CD4-positive, alpha-beta T cell (primary cell): Measurements from ENCODE around the gene SLC24A3. TPM values are rescaled to one million over a fixed set of nuclear protein-coding genes. Genes with fewer than 3 reads are reported as not detected.

Experiments used
- ATAC-seq: fragments of 200-7000 bp; cut with Tn5 transposase; one replicate; pipeline ENCODE4 v1.10.0; 2022; ENCODE audit warnings: mild to moderate bottlenecking; ENCODE audit not compliant: poor library complexity
- CTCF ChIA-PET: fragments of 350-600 bp; sonication (Branson Sonifier 250); formaldehyde crosslinking; loops from one replicate; lab custom pipeline; 2021; ENCODE audit warnings: antibody characterized with exemption, inconsistent platforms; lab: Charles Lee
- POLR2A ChIA-PET: fragments of 350-600 bp; sonication (Branson Sonifier 250); formaldehyde crosslinking; loops from one replicate; lab custom pipeline; 2021; ENCODE audit warnings: antibody characterized with exemption, inconsistent platforms; lab: Charles Lee
- DNase-seq, 14 experiments: peaks; one replicate each; pipeline ENCODE4 v3.0.0-alpha.2; 2013 to 2020; ENCODE audit warnings: mixed read lengths in 2 of 14
- H3K27ac ChIP-seq, 2 donors: one replicate each; pipeline versions ENCODE4 v1.5.1 to v1.7.0; 2013; ENCODE audit warnings: low read length in 2 of 2, low read depth in 1 of 2, mild to moderate bottlenecking in 1 of 2
- H3K27me3 ChIP-seq, 2 experiments: 1 replicate in 1 of 2; 2 replicates in 1 of 2; pipeline versions ENCODE4 v1.6.1 to v1.7.0; 2013; ENCODE audit warnings: low read length in 2 of 2, control low read depth in 1 of 2, mild to moderate bottlenecking in 1 of 2, moderate library complexity in 1 of 2; ENCODE audit not compliant: insufficient read depth in 2 of 2, control insufficient read depth in 1 of 2
- H3K36me3 ChIP-seq: one replicate; pipeline ENCODE4 v1.6.1; 2013; ENCODE audit warnings: low read length, control low read depth; ENCODE audit not compliant: insufficient read depth
- H3K4me1 ChIP-seq: one replicate; pipeline ENCODE4 v1.6.1; 2013; ENCODE audit warnings: low read length, control low read depth; ENCODE audit not compliant: insufficient read depth
- H3K4me3 ChIP-seq: one replicate; pipeline ENCODE4 v1.5.1; 2013; ENCODE audit warnings: mild to moderate bottlenecking, low read length, moderate library complexity
- H3K9me3 ChIP-seq, 2 experiments: 1 replicate in 1 of 2; 2 replicates in 1 of 2; pipeline versions ENCODE4 v1.6.1 to v1.7.0; 2013; ENCODE audit warnings: low read length in 2 of 2, mild to moderate bottlenecking in 2 of 2, control low read depth in 1 of 2, moderate library complexity in 1 of 2; ENCODE audit not compliant: control insufficient read depth in 1 of 2, insufficient read depth in 1 of 2
- H3K27ac Mint-ChIP-seq: one replicate; pipeline ENCODE4 v1.8.0; 2020; ENCODE audit warnings: mixed read lengths
- H3K27me3 Mint-ChIP-seq: one replicate; pipeline ENCODE4 v1.8.0; 2021; ENCODE audit warnings: mixed read lengths
- H3K36me3 Mint-ChIP-seq: one replicate; pipeline ENCODE4 v1.8.0; 2021; ENCODE audit warnings: low read depth, mixed read lengths
- H3K4me1 Mint-ChIP-seq: one replicate; pipeline ENCODE4 v1.8.0; 2021; ENCODE audit warnings: low read depth, mixed read lengths
- H3K4me3 Mint-ChIP-seq: one replicate; pipeline ENCODE4 v1.8.0; 2020; ENCODE audit warnings: mild to moderate bottlenecking, mixed read lengths
- H3K9me3 Mint-ChIP-seq: one replicate; pipeline ENCODE4 v1.8.0; 2020; ENCODE audit warnings: mixed read lengths
- CTCF ChIP-seq: fragments of 200-600 bp; IDR thresholded peaks from one replicate; pipeline ENCODE4 v1.8.0; 2022; ENCODE audit warnings: antibody characterized with exemption, mild to moderate bottlenecking
- intact Hi-C, 2 experiments: fragments of 100-400 bp; cut with DNase I in 1 of 2; cut with micrococcal nuclease in 1 of 2; formaldehyde crosslinking; loops; one replicate each; pipeline versions ENCODE4 v1.15.1 to v1.9.0; 2023 to 2025; cut with DNase I, micrococcal nuclease
- total RNA-seq, 174 experiments: library from RNA in 2 of 174; stranded (reverse) in 2 of 174; gene quantifications; one replicate each; pipeline ENCODE4 v1.2.3 and lab custom pipeline; 2021 to 2026

SLC24A3 gene
- total RNA-seq, 2 experiments from 2014 or later: not detected

- no peak overlapping the region for H3K4me3 Mint-ChIP-seq
- H3K9me3 ChIP-seq: peaks cover 0 to 4% of the 10 kb centered on the region in 2 experiments
- H3K4me1 Mint-ChIP-seq: no peaks in the 10 kb centered on the region
- ChIA-PET CTCF (no interaction called here), POLR2A (no interaction called here)
- H3K27ac Mint-ChIP-seq: no peak overlapping the region
- H3K36me3 ChIP-seq: no peaks in the 10 kb centered on the region
- H3K27me3 Mint-ChIP-seq: no peaks in the 10 kb centered on the region
- no peak overlapping the region for H3K4me3 ChIP-seq
- intact Hi-C loops: no loop called here
- no peaks in the 10 kb centered on the region for H3K27me3 ChIP-seq
- H3K36me3 Mint-ChIP-seq: no peaks in the 10 kb centered on the region
- DNase-seq (no peak), ATAC-seq (no peak)
- H3K27ac ChIP-seq: no peak overlapping the region
- no peaks in the 10 kb centered on the region for H3K4me1 ChIP-seq
- no peaks in the 10 kb centered on the region for H3K9me3 Mint-ChIP-seq
- TF ChIP-seq CTCF: no peak
Measured at GRCh38 chr20:19271879-19272651, 59.6 kb downstream of the SLC24A3 start.

- H3K9me3 Mint-ChIP-seq: no peaks in the 10 kb centered on the region
- no peak for DNase-seq
- no peak overlapping the region for H3K27ac Mint-ChIP-seq
- Histone ChIP-seq H3K27ac (no peak overlapping the region), H3K27me3 (no peaks in the 10 kb centered on the region), H3K36me3 (no peaks in the 10 kb centered on the region), H3K4me3 (no peak overlapping the region), H3K4me1 (no peaks in the 10 kb centered on the region), H3K9me3 (peaks cover 0 to 4% of the 10 kb centered on the region in 2 experiments)
- H3K4me3 Mint-ChIP-seq: no peak overlapping the region
- POLR2A ChIA-PET: no interaction called here
- intact Hi-C loops: no loop called here
- no peaks in the 10 kb centered on the region for H3K27me3 Mint-ChIP-seq
- no peaks in the 10 kb centered on the region for H3K36me3 Mint-ChIP-seq
- CTCF ChIA-PET: no interaction called here
- no peak for ATAC-seq
- no peaks in the 10 kb centered on the region for H3K4me1 Mint-ChIP-seq
- no peak for TF ChIP-seq CTCF
Measured at GRCh38 chr20:19272976-19273654, 60.7 kb downstream of the SLC24A3 start.

GRCh38 chr20:19274001-19274400 is 61.6 kb downstream of the SLC24A3 start:
- Histone ChIP-seq H3K4me1 (no peaks in the 10 kb centered on the region), H3K36me3 (no peaks in the 10 kb centered on the region), H3K9me3 (peaks cover 0 to 4% of the 10 kb centered on the region in 2 experiments), H3K27me3 (no peaks in the 10 kb centered on the region), H3K4me3 (no peak overlapping the region), H3K27ac (no peak overlapping the region)
- H3K27me3 Mint-ChIP-seq: no peaks in the 10 kb centered on the region
- H3K9me3 Mint-ChIP-seq: no peaks in the 10 kb centered on the region
- no peak for ATAC-seq
- intact Hi-C loops: no loop called here
- no peak for DNase-seq
- no peaks in the 10 kb centered on the region for H3K4me1 Mint-ChIP-seq
- no peak overlapping the region for H3K27ac Mint-ChIP-seq
- no peak overlapping the region for H3K4me3 Mint-ChIP-seq
- CTCF ChIA-PET: no interaction called here
- TF ChIP-seq CTCF: no peak
- H3K36me3 Mint-ChIP-seq: no peaks in the 10 kb centered on the region
- POLR2A ChIA-PET: no interaction called here
